C4-2B (cell line): ENCODE data around the gene SSR1.

ENCODE experiments used
- CTCF ChIP-seq: fragments of 450-650 bp; conservative IDR thresholded peaks from 2 replicates; pipeline ENCODE4 v1.5.1; 2017; ENCODE audit warnings: mild to moderate bottlenecking
- ZFX ChIP-seq: fragments of 450-650 bp; IDR thresholded peaks from 2 replicates; pipeline ENCODE4 v1.6.1; 2017

GRCh38 chr6:7271205-7271534 lies 41.8 kb downstream of the SSR1 start:
- TF ChIP-seq CTCF (no peak), ZFX (no peak)
